ENCODE data around the gene ESPN.

ESPN gene

GRCh38 chr1:6486433-6487011, 61.9 kb downstream of the ESPN start:
- Histone ChIP-seq H3K36me3 (ENCODE audit: insufficient read depth, insufficient read length, low read length) (peaks cover 5% of the 10 kb centered on the region), H3K4me1 (ENCODE audit: insufficient read depth, insufficient read length) (peaks cover 17% of the 10 kb centered on the region), H3K9me3 (ENCODE audit: insufficient read depth, low read length) (no peaks in the 10 kb centered on the region), H3K27me3 (ENCODE audit: insufficient read depth, insufficient read length) (peaks cover 9% of the 10 kb centered on the region), H3K9ac (ENCODE audit: insufficient read length, low read depth) (peak overlapping the region; percentile 21), H3K4me3 (ENCODE audit: insufficient read length, low read depth) (no peak overlapping the region)
- peak; percentile 76 for DNase-seq (ENCODE audit: low read depth, low spot score)
- no peak for TF ChIP-seq YY1 (IDR thresholded peaks at IDR 0.05; ENCODE audit: insufficient read depth, insufficient read length)
- TF ChIP-seq SUZ12 (IDR thresholded peaks at IDR 0.05; ENCODE audit: extremely low read depth, insufficient read depth, insufficient read length), result no peak
- TF ChIP-seq ZNF274 (IDR thresholded peaks at IDR 0.05; ENCODE audit: low read depth, low read length), result no peak

- TF ChIP-seq YY1 (IDR thresholded peaks at IDR 0.05; ENCODE audit: insufficient read depth, insufficient read length) (no peak), ZNF274 (IDR thresholded peaks at IDR 0.05; ENCODE audit: low read depth, low read length) (no peak), SUZ12 (IDR thresholded peaks at IDR 0.05; ENCODE audit: extremely low read depth, insufficient read depth, insufficient read length) (no peak)
- Histone ChIP-seq H3K9me3 (ENCODE audit: insufficient read depth, low read length) (no peaks in the 10 kb centered on the region), H3K4me1 (ENCODE audit: insufficient read depth, insufficient read length) (peaks cover 26% of the 10 kb centered on the region), H3K27me3 (ENCODE audit: insufficient read depth, insufficient read length) (peaks cover 9% of the 10 kb centered on the region), H3K4me3 (ENCODE audit: insufficient read length, low read depth) (no peak overlapping the region), H3K36me3 (ENCODE audit: insufficient read depth, insufficient read length, low read length) (peaks cover 5% of the 10 kb centered on the region), H3K9ac (ENCODE audit: insufficient read length, low read depth) (no peak overlapping the region)
- DNase-seq (ENCODE audit: low read depth, low spot score), result no peak
Observed at GRCh38 chr1:6487804-6488484, 63.4 kb downstream of the ESPN start.

- Histone ChIP-seq H3K36me3 (ENCODE audit: insufficient read depth, insufficient read length, low read length) (peaks cover 5% of the 10 kb centered on the region), H3K4me1 (ENCODE audit: insufficient read depth, insufficient read length) (peaks cover 26% of the 10 kb centered on the region), H3K4me3 (ENCODE audit: insufficient read length, low read depth) (no peak overlapping the region), H3K9ac (ENCODE audit: insufficient read length, low read depth) (peak overlapping the region; percentile 68), H3K27me3 (ENCODE audit: insufficient read depth, insufficient read length) (peaks cover 9% of the 10 kb centered on the region), H3K9me3 (ENCODE audit: insufficient read depth, low read length) (no peaks in the 10 kb centered on the region)
- DNase-seq (ENCODE audit: low read depth, low spot score), result no peak
- TF ChIP-seq YY1 (IDR thresholded peaks at IDR 0.05; ENCODE audit: insufficient read depth, insufficient read length) (no peak), ZNF274 (IDR thresholded peaks at IDR 0.05; ENCODE audit: low read depth, low read length) (no peak), SUZ12 (IDR thresholded peaks at IDR 0.05; ENCODE audit: extremely low read depth, insufficient read depth, insufficient read length) (no peak)
Observed at GRCh38 chr1:6488602-6489382, 64.2 kb downstream of the ESPN start.

- TF ChIP-seq YY1 (IDR thresholded peaks at IDR 0.05; ENCODE audit: insufficient read depth, insufficient read length), result no peak
- TF ChIP-seq SUZ12 (IDR thresholded peaks at IDR 0.05; ENCODE audit: extremely low read depth, insufficient read depth, insufficient read length), result no peak
- TF ChIP-seq ZNF274 (IDR thresholded peaks at IDR 0.05; ENCODE audit: low read depth, low read length), result no peak
- DNase-seq (ENCODE audit: low read depth, low spot score), result no peak
- peak overlapping the region; percentile 68 for H3K9ac ChIP-seq (ENCODE audit: insufficient read length, low read depth)
- no peak overlapping the region for H3K4me3 ChIP-seq (ENCODE audit: insufficient read length, low read depth)
- peaks cover 26% of the 10 kb centered on the region for H3K4me1 ChIP-seq (ENCODE audit: insufficient read depth, insufficient read length)
- H3K9me3 ChIP-seq (ENCODE audit: insufficient read depth, low read length), result no peaks in the 10 kb centered on the region
- no peaks in the 10 kb centered on the region for H3K36me3 ChIP-seq (ENCODE audit: insufficient read depth, insufficient read length, low read length)
- peaks cover 9% of the 10 kb centered on the region for H3K27me3 ChIP-seq (ENCODE audit: insufficient read depth, insufficient read length)
Observed at GRCh38 chr1:6489383-6489765, 64.8 kb downstream of the ESPN start.

GRCh38 chr1:6489799-6490180, 65.2 kb downstream of the ESPN start:
- Histone ChIP-seq H3K36me3 (ENCODE audit: insufficient read depth, insufficient read length, low read length) (no peaks in the 10 kb centered on the region), H3K9me3 (ENCODE audit: insufficient read depth, low read length) (no peaks in the 10 kb centered on the region), H3K9ac (ENCODE audit: insufficient read length, low read depth) (peak overlapping the region; percentile 91), H3K4me1 (ENCODE audit: insufficient read depth, insufficient read length) (peaks cover 26% of the 10 kb centered on the region), H3K4me3 (ENCODE audit: insufficient read length, low read depth) (peak overlapping the region; percentile 79), H3K27me3 (ENCODE audit: insufficient read depth, insufficient read length) (peaks cover 5% of the 10 kb centered on the region)
- peak; percentile 43 for DNase-seq (ENCODE audit: low read depth, low spot score)
- TF ChIP-seq YY1 (IDR thresholded peaks at IDR 0.05; ENCODE audit: insufficient read depth, insufficient read length), result no peak
- TF ChIP-seq ZNF274 (IDR thresholded peaks at IDR 0.05; ENCODE audit: low read depth, low read length), result no peak
- TF ChIP-seq SUZ12 (IDR thresholded peaks at IDR 0.05; ENCODE audit: extremely low read depth, insufficient read depth, insufficient read length), result no peak

- H3K4me3 ChIP-seq (ENCODE audit: insufficient read length, low read depth), result peak overlapping the region; percentile 79
- DNase-seq (ENCODE audit: low read depth, low spot score), result peak; percentile 64
- H3K9ac ChIP-seq (ENCODE audit: insufficient read length, low read depth), result peak overlapping the region; percentile 91
- TF ChIP-seq YY1 (IDR thresholded peaks at IDR 0.05; ENCODE audit: insufficient read depth, insufficient read length) (no peak), ZNF274 (IDR thresholded peaks at IDR 0.05; ENCODE audit: low read depth, low read length) (no peak), SUZ12 (IDR thresholded peaks at IDR 0.05; ENCODE audit: extremely low read depth, insufficient read depth, insufficient read length) (no peak)
- peaks cover 27% of the 10 kb centered on the region for H3K4me1 ChIP-seq (ENCODE audit: insufficient read depth, insufficient read length)
- H3K9me3 ChIP-seq (ENCODE audit: insufficient read depth, low read length), result no peaks in the 10 kb centered on the region
- H3K36me3 ChIP-seq (ENCODE audit: insufficient read depth, insufficient read length, low read length), result no peaks in the 10 kb centered on the region
- H3K27me3 ChIP-seq (ENCODE audit: insufficient read depth, insufficient read length), result no peaks in the 10 kb centered on the region
Observed at GRCh38 chr1:6490181-6491080, 65.9 kb downstream of the ESPN start.

Data from NT2/D1 (cell line).